Stomach (tissue), 4 donors: ENCODE measurements around the gene NR2F1-AS1.

Experiments
- CTCF ChIP-seq, 7 experiments: fragments of 450-650 bp in 4 of 7; fragments of 200-600 bp in 3 of 7; sonication (generic) in 3 of 7; IDR thresholded peaks; one replicate each; pipeline ENCODE4 v1.5.1; 2016 to 2019; ENCODE audit warnings: antibody characterized with exemption in 7 of 7, control low read depth in 2 of 7, mild to moderate bottlenecking in 1 of 7
- POLR2A ChIP-seq, 4 donors: fragments of 450-650 bp; IDR thresholded peaks; one replicate each; pipeline ENCODE4 v1.6.1; 2016; ENCODE audit warnings: antibody characterized with exemption in 4 of 4, control low read depth in 2 of 4, mild to moderate bottlenecking in 1 of 4, moderate library complexity in 1 of 4
- POLR2AphosphoS5 ChIP-seq, 3 donors: sonication (generic); formaldehyde crosslinking; IDR thresholded peaks; one replicate each; pipeline ENCODE4 v1.6.1; 2016; ENCODE audit warnings: antibody characterized with exemption in 3 of 3

- TF ChIP-seq CTCF (IDR thresholded peaks at IDR 0.05) (no peak), POLR2A (IDR thresholded peaks at IDR 0.05) (no peak), POLR2AphosphoS5 (IDR thresholded peaks at IDR 0.05) (no peak)
Measured at GRCh38 chr5:93588352-93589151, 7.5 kb upstream of the NR2F1-AS1 start.
